GM18511 (cell line): ENCODE measurements around the gene MFF.

ENCODE experiments used
- ATAC-seq: cut with Tn5 transposase; IDR thresholded peaks from one replicate; pipeline ENCODE4 v1.9.1; 2021; ENCODE audit warnings: mild to moderate bottlenecking, moderate library complexity; ENCODE audit not compliant: unreplicated experiment

The MFF gene

DNA sequence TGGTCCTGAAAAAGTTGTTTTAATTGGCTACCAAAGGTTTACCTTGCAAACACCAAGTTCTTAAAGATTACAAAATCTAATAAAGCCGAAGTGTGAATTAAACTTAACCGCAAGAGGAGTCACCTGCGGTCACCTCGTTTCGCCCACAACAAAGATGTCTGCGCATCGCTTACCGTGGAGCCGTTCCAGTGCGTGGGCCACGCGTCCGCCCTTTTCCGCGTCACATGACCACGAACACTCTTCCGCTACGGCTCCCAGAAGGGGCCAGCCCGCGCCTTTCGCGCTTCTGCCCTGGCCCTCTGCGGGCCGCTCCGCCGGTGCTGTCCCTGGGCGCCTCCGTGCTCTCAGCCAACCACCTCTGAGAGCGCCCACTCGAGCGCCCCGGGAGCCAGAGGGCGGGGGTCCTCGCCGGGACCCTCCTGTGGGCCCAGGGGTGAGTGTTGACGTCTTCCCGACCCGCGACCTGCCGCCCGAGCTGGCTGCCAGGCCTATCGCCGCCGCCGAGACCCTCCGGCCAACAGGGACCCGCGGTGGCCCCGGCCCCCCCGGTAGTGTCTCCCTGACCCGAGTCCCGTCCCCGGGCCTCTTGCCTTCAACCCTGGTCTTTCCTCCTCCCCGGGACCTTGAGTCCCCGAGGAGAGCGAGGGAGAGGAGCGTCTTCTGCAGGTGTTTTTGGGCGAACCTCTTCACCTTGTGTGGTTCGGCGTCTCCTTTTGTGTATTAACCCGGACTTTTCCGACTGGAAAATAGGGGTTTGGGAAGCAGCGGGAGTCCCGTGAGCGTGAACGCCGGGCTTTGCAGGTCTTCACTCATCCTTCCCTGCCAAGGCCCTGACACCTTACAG lies at the start of gene MFF:
MFF (plus strand) TSS at position 257 of the 844 bp plus-strand sequence. CDS start 5,415 bp downstream, outside the sequence.
- peak; percentile 97 for ATAC-seq

DNA sequence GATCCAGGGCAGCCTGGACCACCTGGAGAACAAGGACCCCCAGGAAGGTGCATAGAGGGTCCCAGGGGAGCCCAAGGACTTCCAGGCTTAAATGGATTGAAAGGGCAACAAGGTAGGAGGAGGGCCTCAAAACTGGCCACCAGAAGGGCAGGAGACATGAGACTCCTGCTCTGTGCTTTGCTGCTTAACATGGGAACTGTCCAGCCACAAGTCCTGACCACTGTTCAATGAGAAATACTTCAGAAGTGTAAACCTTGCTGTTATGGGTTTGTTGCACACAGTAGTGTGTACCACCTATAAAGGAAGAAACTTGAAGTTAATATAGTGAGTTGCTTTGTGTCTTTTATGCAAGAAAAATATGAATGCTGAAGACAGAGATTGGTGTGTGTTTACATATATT lies 44.2 kb upstream of the MFF start:
- no peak for ATAC-seq

DNA sequence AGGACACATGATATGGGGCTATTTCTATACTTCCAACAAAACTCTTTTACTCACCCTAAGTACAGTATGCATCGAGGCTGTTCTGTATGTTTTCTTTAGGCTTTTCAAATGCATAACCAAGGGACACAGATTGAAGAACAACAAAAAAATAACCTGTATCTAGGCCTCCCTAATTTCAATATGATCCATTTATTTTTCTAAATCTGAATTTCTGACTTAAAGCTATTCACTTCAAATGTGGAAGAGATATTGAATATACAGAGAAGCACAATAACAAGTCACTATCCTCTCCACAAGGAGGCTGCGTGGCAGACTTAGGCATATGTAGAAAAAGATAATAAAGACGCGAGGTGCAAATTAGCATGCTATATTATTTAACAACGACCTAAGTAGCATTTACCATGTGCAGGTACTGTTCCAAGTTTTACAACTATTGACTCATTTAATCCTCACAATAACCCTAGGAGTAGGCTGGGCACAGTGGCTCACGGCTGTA lies 39.3 kb upstream of the MFF start:
- no peak for ATAC-seq

DNA sequence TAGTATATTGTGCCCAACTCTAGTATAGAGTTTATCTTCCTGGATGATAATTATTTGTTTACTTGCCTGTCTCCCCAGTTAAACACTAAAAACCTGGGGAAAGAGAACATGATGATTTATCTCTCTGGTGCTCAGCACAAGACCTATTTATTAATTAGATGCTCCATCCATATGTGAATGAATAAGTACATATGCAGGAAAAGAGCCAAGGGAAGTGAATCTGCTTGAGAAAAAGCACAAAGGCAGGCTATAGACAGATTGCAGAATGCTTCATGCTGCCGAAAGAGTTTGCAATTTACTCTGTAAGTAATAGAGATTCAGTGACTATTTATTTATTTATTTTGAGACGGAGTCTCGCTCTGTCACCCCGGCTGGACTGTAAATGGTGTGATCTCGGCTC lies 37.3 kb upstream of the MFF start:
- no peak for ATAC-seq

GRCh38 chr2:227292314-227292713 lies 32.7 kb upstream of the MFF start:
- ATAC-seq: no peak

DNA sequence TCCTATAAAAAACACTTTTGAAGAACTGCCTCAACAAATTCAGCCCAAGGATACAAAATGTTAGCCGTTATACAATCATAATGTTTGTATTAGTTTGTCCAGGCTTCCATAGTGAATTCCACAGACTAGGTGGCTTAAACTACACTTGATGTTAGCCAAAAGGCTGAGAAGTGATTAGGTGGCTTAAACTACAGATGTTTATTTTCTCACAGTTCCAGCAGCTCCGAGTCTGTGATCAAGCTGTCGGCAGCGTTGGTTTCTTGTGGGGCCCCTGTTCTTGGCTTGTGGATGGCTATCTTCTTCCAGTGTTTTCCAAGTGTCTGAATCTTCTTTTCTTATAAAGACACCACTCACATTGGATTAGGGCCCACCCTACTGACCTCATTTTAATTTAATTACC lies 31.5 kb upstream of the MFF start:
- ATAC-seq: no peak

DNA sequence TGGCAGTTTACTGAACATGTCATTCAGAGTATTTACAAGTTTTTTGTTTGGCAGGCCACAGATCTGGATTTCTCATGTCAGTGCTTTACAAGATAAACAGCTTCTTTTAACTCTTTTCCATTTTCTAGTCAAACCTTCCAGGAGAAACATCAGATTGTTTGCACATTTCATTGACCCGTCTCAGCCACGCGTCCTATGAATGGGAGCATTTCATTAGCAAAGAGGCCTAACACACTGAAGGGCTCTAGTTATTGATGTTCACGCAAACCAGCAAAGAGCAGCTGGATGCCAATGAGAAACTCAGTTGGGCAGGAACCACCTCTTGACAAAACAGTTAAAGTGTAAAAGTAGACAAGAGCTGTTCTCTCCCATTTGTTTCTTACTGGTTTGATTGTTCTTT lies 29.2 kb upstream of the MFF start:
- no peak for ATAC-seq

GRCh38 chr2:227296671-227297405 lies 28.2 kb upstream of the MFF start:
- no peak for ATAC-seq

GRCh38 chr2:227301523-227301922 lies 23.5 kb upstream of the MFF start:
- no peak for ATAC-seq

- ATAC-seq: peak; percentile 89
Measured at GRCh38 chr2:227308784-227309183, 16.3 kb upstream of the MFF start.

GRCh38 chr2:227310756-227311110 lies 14.3 kb upstream of the MFF start:
- ATAC-seq: no peak

DNA sequence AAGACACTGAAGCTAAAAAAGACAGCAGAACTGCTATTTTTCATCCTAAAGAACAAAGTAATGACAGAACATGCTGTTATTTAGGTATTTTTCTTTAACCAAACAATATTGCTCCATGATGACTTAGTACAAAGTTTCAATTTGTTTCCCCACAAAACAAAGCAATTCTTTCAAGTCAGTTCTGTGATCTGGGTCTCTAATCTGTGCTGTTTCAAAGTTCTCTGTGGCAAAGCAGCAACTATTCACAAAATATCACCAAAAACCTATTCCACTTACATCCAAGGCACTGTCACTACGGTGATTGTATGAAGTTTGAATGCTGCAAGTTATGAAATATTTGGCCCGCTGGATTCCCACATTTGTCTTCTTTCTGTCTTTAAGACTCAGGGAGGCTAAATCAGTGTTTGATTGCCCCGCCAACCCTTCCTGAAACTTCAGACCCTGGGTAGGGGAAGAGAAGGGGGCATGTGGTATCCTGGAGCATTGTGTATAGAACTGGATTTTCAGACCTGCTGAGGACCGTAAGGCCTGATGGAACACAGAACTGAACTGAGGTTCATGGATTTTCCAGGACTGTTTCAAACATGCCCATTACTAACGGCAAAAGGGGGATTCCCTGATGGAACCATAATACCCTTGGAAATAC lies 13.1 kb upstream of the MFF start:
- ATAC-seq: no peak

GRCh38 chr2:227312579-227312978 lies 12.5 kb upstream of the MFF start:
- ATAC-seq: no peak

GRCh38 chr2:227313310-227313709 lies 11.7 kb upstream of the MFF start:
- no peak for ATAC-seq

- no peak for ATAC-seq
Measured at GRCh38 chr2:227317834-227318233, 7.2 kb upstream of the MFF start.

- no peak for ATAC-seq
Measured at GRCh38 chr2:227320305-227321094, 4.6 kb upstream of the MFF start.

- ATAC-seq: no peak
Measured at GRCh38 chr2:227322530-227323205, 2.4 kb upstream of the MFF start.

- ATAC-seq: no peak
Measured at GRCh38 chr2:227323818-227324217, 1.2 kb upstream of the MFF start.

- peak; percentile 22 for ATAC-seq
Measured at GRCh38 chr2:227324642-227324994, 433 bp upstream of the MFF start.

- peak; percentile 12 for ATAC-seq
Measured at GRCh38 chr2:227325839-227326195, 766 bp downstream of the MFF start.
